ENCODE results near the gene SLC4A9.

The SLC4A9 gene

DNA sequence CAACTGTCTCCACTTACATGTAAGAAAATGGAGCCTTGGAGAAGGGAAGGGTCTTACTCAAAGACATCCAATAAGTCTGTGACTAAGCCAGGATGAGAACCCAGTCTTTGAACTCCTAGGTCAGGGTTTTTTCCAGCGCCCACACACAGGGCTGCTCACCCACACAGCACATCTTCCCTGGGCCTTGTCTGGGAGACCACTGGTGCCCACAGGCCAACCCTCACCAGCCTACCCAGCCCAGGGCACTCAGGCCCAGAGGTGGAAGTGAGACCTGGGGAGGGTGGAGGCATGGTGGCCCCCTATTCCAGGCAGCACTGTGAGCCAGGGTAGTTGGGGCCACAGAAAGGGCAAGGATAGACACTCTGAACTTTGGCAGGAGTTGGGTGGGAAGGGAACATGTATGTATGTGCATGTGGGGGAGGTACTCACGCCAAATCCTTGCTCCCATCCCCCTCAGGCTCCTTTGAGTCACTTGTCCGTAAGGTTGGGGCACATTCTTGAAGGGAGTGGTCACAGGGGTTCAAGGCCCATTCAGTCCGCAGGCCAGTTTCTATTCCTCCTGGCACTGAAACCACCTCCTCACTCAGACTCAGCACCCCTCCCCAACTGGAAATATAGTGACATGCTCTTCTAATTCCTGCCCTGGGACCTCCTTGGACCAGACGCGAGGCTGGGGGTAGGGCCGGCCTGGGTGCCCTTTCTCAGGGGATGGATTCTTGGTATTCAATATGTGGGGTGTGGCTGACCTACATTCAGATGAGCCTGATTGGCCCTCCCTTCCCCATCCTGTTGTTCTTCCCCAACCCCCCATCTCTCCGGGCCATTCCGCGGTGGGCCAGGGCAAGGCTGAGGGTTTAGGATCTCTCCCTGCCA lies 2.9 kb upstream of the SLC4A9 start:
- intact Hi-C loops (cut with DNase I; ENCODE audit: low total_unique reads) = loop anchor here (2.0 kb wide), 1 partner anchor 112 kb away; no protein-coding TSS in a partner anchor
- TF ChIP-seq CTCF (IDR thresholded peaks at IDR 0.05) = no peak

DNA sequence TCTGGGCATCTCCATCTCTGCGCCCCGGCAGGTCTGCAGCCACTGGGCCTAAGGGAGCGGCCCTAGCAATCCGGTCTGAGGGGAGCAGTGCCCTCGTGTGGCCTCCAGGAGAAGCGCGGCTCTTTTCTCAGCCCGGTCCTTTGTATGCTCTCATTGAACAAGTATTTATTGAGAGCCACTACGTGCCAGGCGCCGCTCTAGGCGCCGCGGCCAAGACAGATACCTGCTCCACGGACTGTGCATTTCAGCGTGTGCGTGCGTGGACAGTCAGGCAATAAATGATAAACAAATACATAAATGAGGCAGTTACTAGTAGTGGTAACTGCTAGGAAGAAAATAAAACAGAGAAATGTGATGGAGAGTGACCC lies 2.3 kb upstream of the SLC4A9 start:
- Histone ChIP-seq H3K27ac (no peak overlapping the region), H3K9me3 (no peaks in the 10 kb centered on the region), H3K4me1 (peaks cover 0 to 8% (median 2%) of the 10 kb centered on the region in 4 donors), H3K27me3 (no peaks in the 10 kb centered on the region), H3K36me3 (no peaks in the 10 kb centered on the region), H3K4me3 (peak overlapping the region in 1 of 2 donors; percentile 37)
- intact Hi-C loops (cut with DNase I; ENCODE audit: low total_unique reads) = loop anchor here (2.0 kb wide), 1 partner anchor 113 kb away; no protein-coding TSS in a partner anchor
- peak; percentile 83 to 95 for TF ChIP-seq CTCF (IDR thresholded peaks at IDR 0.05)
- peak; percentile 78 to 89 for DNase-seq

More for the DNA sequence above, 2.9 kb upstream of the SLC4A9 start:
- DNase-seq = no peak
- no peaks in the 10 kb centered on the region for H3K36me3 ChIP-seq
- no peaks in the 10 kb centered on the region for H3K9me3 ChIP-seq
- peaks cover 0 to 8% (median 2%) of the 10 kb centered on the region in 4 donors for H3K4me1 ChIP-seq
- H3K27me3 ChIP-seq = no peaks in the 10 kb centered on the region
- no peak overlapping the region for H3K4me3 ChIP-seq
- no peak overlapping the region for H3K27ac ChIP-seq

GRCh38 chr5:140358738-140359310 lies 1.2 kb upstream of the SLC4A9 start:
- H3K4me3 ChIP-seq = no peak overlapping the region
- H3K9me3 ChIP-seq = no peaks in the 10 kb centered on the region
- no peak overlapping the region for H3K27ac ChIP-seq
- intact Hi-C loops (cut with DNase I; ENCODE audit: low total_unique reads) = no loop called here
- peak in 1 of 2 experiments; percentile 18 for TF ChIP-seq CTCF (IDR thresholded peaks at IDR 0.05)
- peak in 1 of 2 donors; percentile 13 for DNase-seq
- peaks cover 0 to 3% of the 10 kb centered on the region in 2 donors for H3K27me3 ChIP-seq
- peaks cover 0 to 15% (median 7%) of the 10 kb centered on the region in 4 donors for H3K4me1 ChIP-seq
- H3K36me3 ChIP-seq = no peaks in the 10 kb centered on the region

DNA sequence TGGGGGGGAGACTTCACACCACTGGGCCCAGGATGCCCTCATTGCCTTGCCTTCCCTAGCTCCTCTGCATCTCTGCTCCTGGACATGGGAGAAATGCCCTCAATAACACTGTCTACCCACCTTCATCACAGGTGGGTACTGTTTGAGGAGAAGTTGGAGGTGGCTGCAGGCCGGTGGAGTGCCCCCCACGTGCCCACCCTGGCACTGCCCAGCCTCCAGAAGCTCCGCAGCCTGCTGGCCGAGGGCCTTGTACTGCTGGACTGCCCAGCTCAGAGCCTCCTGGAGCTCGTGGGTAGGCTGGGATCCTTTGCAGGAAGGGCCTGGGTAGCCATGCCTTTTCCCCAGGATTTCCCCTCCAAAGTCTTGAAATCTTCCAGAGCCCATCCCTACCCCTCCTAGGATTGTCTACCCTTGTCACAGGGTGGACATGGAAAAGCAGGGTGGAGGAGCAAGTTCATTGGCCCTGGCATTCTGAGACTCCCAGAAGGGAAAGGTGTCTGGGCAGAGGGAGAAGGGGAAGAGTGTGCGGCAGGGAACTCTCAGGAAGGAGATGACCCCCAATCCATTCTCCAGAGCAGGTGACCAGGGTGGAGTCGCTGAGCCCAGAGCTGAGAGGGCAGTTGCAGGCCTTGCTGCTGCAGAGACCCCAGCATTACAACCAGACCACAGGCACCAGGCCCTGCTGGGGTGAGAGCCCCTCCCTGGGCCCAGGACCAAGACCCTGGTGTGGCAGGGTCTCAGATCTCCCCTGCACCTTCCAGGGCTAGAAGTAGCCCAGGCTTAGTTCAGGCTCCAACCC lies 886 bp downstream of the SLC4A9 start:
- no peak for DNase-seq
- Histone ChIP-seq H3K27me3 (peaks cover 0 to 3% of the 10 kb centered on the region in 2 donors), H3K36me3 (no peaks in the 10 kb centered on the region), H3K4me1 (peaks cover 0 to 15% (median 7%) of the 10 kb centered on the region in 4 donors), H3K9me3 (no peaks in the 10 kb centered on the region), H3K4me3 (no peak overlapping the region), H3K27ac (no peak overlapping the region)
- intact Hi-C loops (cut with DNase I; ENCODE audit: low total_unique reads) = no loop called here
- TF ChIP-seq CTCF (IDR thresholded peaks at IDR 0.05) = no peak

- Histone ChIP-seq H3K27me3 (peaks cover 0 to 3% of the 10 kb centered on the region in 2 donors), H3K27ac (no peak overlapping the region), H3K4me1 (peaks cover 0 to 15% (median 7%) of the 10 kb centered on the region in 4 donors), H3K4me3 (no peak overlapping the region), H3K9me3 (no peaks in the 10 kb centered on the region), H3K36me3 (no peaks in the 10 kb centered on the region)
- no peak for DNase-seq
- no peak for TF ChIP-seq CTCF (IDR thresholded peaks at IDR 0.05)
- intact Hi-C loops (cut with DNase I; ENCODE audit: low total_unique reads) = no loop called here
Observed at GRCh38 chr5:140361901-140362300, 1.9 kb downstream of the SLC4A9 start.
